Mesothelial cell of epicardium (in vitro differentiated cells): ENCODE results near the gene PRR27. TPM values are rescaled to one million over a fixed set of nuclear protein-coding genes. Genes with fewer than 3 reads are reported as not detected.
"Not testable (repeated sequence)": the region's sequence is repeated elsewhere in the genome, so short reads cannot be mapped to it uniquely, and the experiment has no call there.

Experiments
- DNase-seq, 2 experiments: peaks; one replicate each; pipeline ENCODE4 v3.0.0; 2021; ENCODE audit warnings: low spot score in 2 of 2; ENCODE audit not compliant: unreplicated experiment in 2 of 2
- H3K27ac Mint-ChIP-seq: 2 replicates; pipeline ENCODE4 v1.8.0; 2021; ENCODE audit warnings: mixed read lengths
- H3K27me3 Mint-ChIP-seq: 2 replicates; pipeline ENCODE4 v1.8.0; 2021; ENCODE audit warnings: low read depth, mixed read lengths
- H3K36me3 Mint-ChIP-seq: 2 replicates; pipeline ENCODE4 v1.8.0; 2021; ENCODE audit warnings: mixed read lengths
- H3K4me1 Mint-ChIP-seq: 2 replicates; pipeline ENCODE4 v1.8.0; 2021; ENCODE audit warnings: mixed read lengths
- H3K4me3 Mint-ChIP-seq: 2 replicates; pipeline ENCODE4 v1.8.0; 2021; ENCODE audit warnings: mild to moderate bottlenecking, moderate library complexity, mixed read lengths
- H3K9me3 Mint-ChIP-seq: 2 replicates; pipeline ENCODE4 v1.8.0; 2021; ENCODE audit warnings: mixed read lengths
- total RNA-seq: library from RNA; stranded (reverse); gene quantifications from 3 replicates; pipeline ENCODE4 v1.2.1, GENCODE V29; 2021
- TF ChIP-seq, protein P1 (sequence below): fragments of 200-600 bp; sonication (generic); IDR thresholded peaks from one replicate; pipeline ENCODE4 v1.5.0; 2021; ENCODE audit warnings: antibody characterized with exemption; ENCODE audit not compliant: unreplicated experiment

PRR27 gene
- total RNA-seq, 1 donor from 2014 or later, result not detected

- no peaks in the 10 kb centered on the region for H3K9me3 Mint-ChIP-seq
- DNase-seq, result peak in 1 of 2 experiments; percentile 40
- no peaks in the 10 kb centered on the region for H3K36me3 Mint-ChIP-seq
- H3K4me1 Mint-ChIP-seq, result peaks cover 22% of the 10 kb centered on the region
- H3K27ac Mint-ChIP-seq, result peak overlapping the region; percentile 96
- no peaks in the 10 kb centered on the region for H3K27me3 Mint-ChIP-seq
- no peak overlapping the region for H3K4me3 Mint-ChIP-seq
- TF ChIP-seq, protein P1, sequence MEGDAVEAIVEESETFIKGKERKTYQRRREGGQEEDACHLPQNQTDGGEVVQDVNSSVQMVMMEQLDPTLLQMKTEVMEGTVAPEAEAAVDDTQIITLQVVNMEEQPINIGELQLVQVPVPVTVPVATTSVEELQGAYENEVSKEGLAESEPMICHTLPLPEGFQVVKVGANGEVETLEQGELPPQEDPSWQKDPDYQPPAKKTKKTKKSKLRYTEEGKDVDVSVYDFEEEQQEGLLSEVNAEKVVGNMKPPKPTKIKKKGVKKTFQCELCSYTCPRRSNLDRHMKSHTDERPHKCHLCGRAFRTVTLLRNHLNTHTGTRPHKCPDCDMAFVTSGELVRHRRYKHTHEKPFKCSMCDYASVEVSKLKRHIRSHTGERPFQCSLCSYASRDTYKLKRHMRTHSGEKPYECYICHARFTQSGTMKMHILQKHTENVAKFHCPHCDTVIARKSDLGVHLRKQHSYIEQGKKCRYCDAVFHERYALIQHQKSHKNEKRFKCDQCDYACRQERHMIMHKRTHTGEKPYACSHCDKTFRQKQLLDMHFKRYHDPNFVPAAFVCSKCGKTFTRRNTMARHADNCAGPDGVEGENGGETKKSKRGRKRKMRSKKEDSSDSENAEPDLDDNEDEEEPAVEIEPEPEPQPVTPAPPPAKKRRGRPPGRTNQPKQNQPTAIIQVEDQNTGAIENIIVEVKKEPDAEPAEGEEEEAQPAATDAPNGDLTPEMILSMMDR, result no peak
These were observed 43.8 kb downstream of the PRR27 start for GRCh38 chr4:70197842-70198241.

GRCh38 chr4:70203601-70204000 lies 49.6 kb downstream of the PRR27 start:
- peaks cover 5% of the 10 kb centered on the region for H3K9me3 Mint-ChIP-seq
- no peak overlapping the region for H3K27ac Mint-ChIP-seq
- no peaks in the 10 kb centered on the region for H3K36me3 Mint-ChIP-seq
- peaks cover 4% of the 10 kb centered on the region for H3K27me3 Mint-ChIP-seq
- TF ChIP-seq, protein P1, result no peak
- peaks cover 8% of the 10 kb centered on the region for H3K4me1 Mint-ChIP-seq
- no peak for DNase-seq
- H3K4me3 Mint-ChIP-seq, result no peak overlapping the region

GRCh38 chr4:70212752-70213151 lies 58.7 kb downstream of the PRR27 start:
- H3K27me3 Mint-ChIP-seq, H3K27ac Mint-ChIP-seq, DNase-seq, H3K36me3 Mint-ChIP-seq, H3K4me3 Mint-ChIP-seq, H3K4me1 Mint-ChIP-seq: not testable (repeated sequence)
- H3K9me3 Mint-ChIP-seq, result peaks cover 39% of the 10 kb centered on the region

Other genes starting within 250 kb of the PRR27 start
- not detected in 3 replicates for gene CSN1S1, start 223.2 kb upstream of the PRR27 start, total RNA-seq
- not detected in 3 replicates for gene CSN2, start 188.5 kb upstream of the PRR27 start, total RNA-seq
- gene STATH, start 158.3 kb upstream of the PRR27 start, total RNA-seq, result not detected in 3 replicates
- not detected in 3 replicates for gene HTN3, start 125.8 kb upstream of the PRR27 start, total RNA-seq
- not detected in 3 replicates for gene HTN1, start 103.8 kb upstream of the PRR27 start, total RNA-seq
- 2.8 to 3.2 TPM (median 3.1 TPM) in 3 replicates for gene ODAM, start 41.5 kb downstream of the PRR27 start, total RNA-seq
- gene FDCSP, start 71.9 kb downstream of the PRR27 start, total RNA-seq, result 0.72 to 1.5 TPM (median 0.75 TPM) in 3 replicates
- not detected in 3 replicates for gene CSN3, start 88.4 kb downstream of the PRR27 start, total RNA-seq
- 0.69 to 1.2 TPM (median 1.1 TPM) in 3 replicates for gene CABS1, start 180.7 kb downstream of the PRR27 start, total RNA-seq
- gene SMR3A, start 206.5 kb downstream of the PRR27 start, total RNA-seq, result not detected in 3 replicates
- not detected in 3 replicates for gene SMR3B, start 228.9 kb downstream of the PRR27 start, total RNA-seq
- not detected in 3 replicates for gene OPRPN, start 243.7 kb downstream of the PRR27 start, total RNA-seq